PC-9 (cell line): Measurements from ENCODE around the gene SEMG1. TPM values are rescaled to one million over a fixed set of nuclear protein-coding genes. Genes with fewer than 3 reads are reported as not detected.

Experiments used
- BruUV-seq: library from RNA; stranded (reverse); fragments of 400-500 nt; replicated peaks from 2 replicates; lab custom pipeline; 2021; lab: Mats Ljungman, UMichigan
- CTCF ChIA-PET: fragments of 300-600 bp; sonication (Branson Sonifier 250); formaldehyde crosslinking; loops from one replicate; lab custom pipeline; 2022; ENCODE audit warnings: antibody characterized with exemption; lab: Charles Lee
- POLR2A ChIA-PET: fragments of 300-600 bp; sonication (Branson Sonifier 250); formaldehyde crosslinking; loops from one replicate; lab custom pipeline; 2022; ENCODE audit warnings: antibody characterized with exemption; ENCODE audit not compliant: unreplicated experiment; lab: Charles Lee
- DNase-seq, 2 experiments: peaks; one replicate each; pipeline versions ENCODE4 v3.0.0 to v3.0.0-alpha.2; 2015 to 2022; ENCODE audit warnings: mixed read lengths in 1 of 2
- H2AFZ ChIP-seq: fragments of 200-600 bp; sonication (generic); 2 replicates; pipeline ENCODE4 v1.8.1; 2017; ENCODE audit warnings: antibody characterized with exemption
- H3F3A ChIP-seq: fragments of 200-600 bp; sonication (generic); 2 replicates; pipeline ENCODE4 v1.8.1; 2017; ENCODE audit warnings: antibody characterized with exemption, mild to moderate bottlenecking, low read depth; ENCODE audit not compliant: insufficient read depth
- H3K27ac ChIP-seq: fragments of 200-600 bp; sonication (generic); 2 replicates; pipeline ENCODE4 v1.6.1; 2016; ENCODE audit warnings: mixed run types
- H3K27me3 ChIP-seq: fragments of 200-600 bp; sonication (generic); 2 replicates; pipeline ENCODE4 v1.6.1; 2016; ENCODE audit warnings: low read depth, mixed run types; ENCODE audit not compliant: insufficient read depth
- H3K36me3 ChIP-seq: fragments of 200-600 bp; sonication (generic); 2 replicates; pipeline ENCODE4 v1.6.1; 2016; ENCODE audit warnings: low read depth, mixed run types
- H3K4me1 ChIP-seq: fragments of 200-600 bp; sonication (generic); replicated peaks from 2 replicates; pipeline ENCODE4 v1.6.1; 2016; ENCODE audit warnings: mixed run types; ENCODE audit not compliant: insufficient read depth
- H3K4me2 ChIP-seq: fragments of 200-600 bp; sonication (generic); 2 replicates; pipeline ENCODE4 v1.6.1; 2017; ENCODE audit warnings: mixed run types
- H3K4me3 ChIP-seq: fragments of 200-600 bp; sonication (generic); 2 replicates; pipeline ENCODE4 v1.6.1; 2016; ENCODE audit warnings: mixed run types
- H3K79me2 ChIP-seq: fragments of 200-600 bp; sonication (generic); 2 replicates; pipeline ENCODE4 v1.6.1; 2017; ENCODE audit warnings: low read depth, mixed run types
- H3K9me2 ChIP-seq: fragments of 200-600 bp; sonication (generic); 2 replicates; pipeline ENCODE4 v1.8.1; 2017; ENCODE audit warnings: mild to moderate bottlenecking; ENCODE audit not compliant: insufficient read depth
- H3K9me3 ChIP-seq: fragments of 200-600 bp; sonication (generic); 2 replicates; pipeline ENCODE4 v1.8.1; 2016; ENCODE audit warnings: low read depth; ENCODE audit not compliant: insufficient read depth
- H4K20me1 ChIP-seq: fragments of 200-600 bp; sonication (generic); 2 replicates; pipeline ENCODE4 v1.8.1; 2017; ENCODE audit not compliant: insufficient read depth
- EZH2 ChIP-seq: fragments of 200-600 bp; sonication (generic); IDR thresholded peaks from 2 replicates; pipeline ENCODE4 v1.8.0; 2017; ENCODE audit warnings: antibody characterized with exemption, low read depth
- intact Hi-C: fragments of 100-400 bp; cut with micrococcal nuclease; formaldehyde crosslinking; loops from one replicate; pipeline ENCODE4 v1.10.0; 2022; ENCODE audit not compliant: unreplicated experiment
- total RNA-seq: library from RNA; stranded (reverse); gene quantifications from 2 replicates; pipeline ENCODE4 v1.2.3, GENCODE V29; 2021
- TF ChIP-seq, protein P1 (sequence below): fragments of 200-600 bp; sonication (generic); conservative IDR thresholded peaks from 2 replicates; pipeline ENCODE4 v1.6.1; 2017; ENCODE audit warnings: mixed run types, antibody characterized with exemption, mild to moderate bottlenecking, moderate library complexity

The SEMG1 gene
- total RNA-seq, 1 experiment from 2014 or later = not detected

GRCh38 chr20:45238139-45238538 lies 31.3 kb downstream of the SEMG1 start:
- no peaks in the 10 kb centered on the region for H4K20me1 ChIP-seq
- no peak for DNase-seq
- POLR2A ChIA-PET = no interaction called here
- no peak overlapping the region for H3K4me2 ChIP-seq
- H3K27ac ChIP-seq = no peak overlapping the region
- intact Hi-C loops = no loop called here
- H3K27me3 ChIP-seq = no peaks in the 10 kb centered on the region
- H3F3A ChIP-seq = peaks cover 3% of the 10 kb centered on the region; the same call in 1 of the 2 replicates
- no peaks in the 10 kb centered on the region for H3K9me2 ChIP-seq
- no TSS peak for BruUV-seq
- no peaks in the 10 kb centered on the region for H3K4me1 ChIP-seq
- H2AFZ ChIP-seq = no peak overlapping the region
- peaks cover 13% of the 10 kb centered on the region; the same call in 1 of the 2 replicates for H3K9me3 ChIP-seq
- no peaks in the 10 kb centered on the region for H3K79me2 ChIP-seq
- TF ChIP-seq EZH2 = no peak
- TF ChIP-seq, protein P1, sequence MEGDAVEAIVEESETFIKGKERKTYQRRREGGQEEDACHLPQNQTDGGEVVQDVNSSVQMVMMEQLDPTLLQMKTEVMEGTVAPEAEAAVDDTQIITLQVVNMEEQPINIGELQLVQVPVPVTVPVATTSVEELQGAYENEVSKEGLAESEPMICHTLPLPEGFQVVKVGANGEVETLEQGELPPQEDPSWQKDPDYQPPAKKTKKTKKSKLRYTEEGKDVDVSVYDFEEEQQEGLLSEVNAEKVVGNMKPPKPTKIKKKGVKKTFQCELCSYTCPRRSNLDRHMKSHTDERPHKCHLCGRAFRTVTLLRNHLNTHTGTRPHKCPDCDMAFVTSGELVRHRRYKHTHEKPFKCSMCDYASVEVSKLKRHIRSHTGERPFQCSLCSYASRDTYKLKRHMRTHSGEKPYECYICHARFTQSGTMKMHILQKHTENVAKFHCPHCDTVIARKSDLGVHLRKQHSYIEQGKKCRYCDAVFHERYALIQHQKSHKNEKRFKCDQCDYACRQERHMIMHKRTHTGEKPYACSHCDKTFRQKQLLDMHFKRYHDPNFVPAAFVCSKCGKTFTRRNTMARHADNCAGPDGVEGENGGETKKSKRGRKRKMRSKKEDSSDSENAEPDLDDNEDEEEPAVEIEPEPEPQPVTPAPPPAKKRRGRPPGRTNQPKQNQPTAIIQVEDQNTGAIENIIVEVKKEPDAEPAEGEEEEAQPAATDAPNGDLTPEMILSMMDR = no peak
- CTCF ChIA-PET = interaction anchor here (0.6 kb wide), 1 partner anchor 13 kb away, joined by 3 read pairs; no protein-coding TSS in a partner anchor
- no peak overlapping the region for H3K4me3 ChIP-seq
- no peaks in the 10 kb centered on the region for H3K36me3 ChIP-seq

DNA sequence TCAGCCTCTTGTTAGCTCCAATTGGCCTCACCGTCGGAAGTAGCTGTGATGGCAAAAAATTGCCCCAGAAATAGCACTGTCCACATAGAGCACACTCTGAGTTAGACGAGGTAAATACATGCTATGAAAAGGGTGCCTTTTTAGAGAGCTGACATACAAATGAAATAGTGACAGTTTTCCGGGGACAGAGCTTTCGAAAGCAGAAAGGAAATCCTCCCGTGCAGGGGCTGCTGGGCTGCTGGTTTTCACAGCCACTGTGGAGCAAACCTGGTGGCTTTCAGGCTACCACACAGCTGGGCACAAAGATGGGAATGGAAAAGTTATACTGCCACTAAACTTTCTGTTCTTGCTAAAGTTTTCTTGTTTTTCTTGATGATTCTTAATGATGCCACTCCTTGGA lies 39.3 kb downstream of the SEMG1 start:
- DNase-seq = no peak
- no peak overlapping the region for H2AFZ ChIP-seq
- no peaks in the 10 kb centered on the region for H3K9me2 ChIP-seq
- no peaks in the 10 kb centered on the region for H3K9me3 ChIP-seq
- H3K4me2 ChIP-seq = no peak overlapping the region
- peaks cover 21% of the 10 kb centered on the region for H3F3A ChIP-seq
- peaks cover 31% of the 10 kb centered on the region for H3K79me2 ChIP-seq
- peaks cover 29% of the 10 kb centered on the region for H3K4me1 ChIP-seq
- H4K20me1 ChIP-seq = peaks cover 7% of the 10 kb centered on the region; the same call in 1 of the 2 replicates
- intact Hi-C loops = no loop called here
- no peak for TF ChIP-seq EZH2
- TF ChIP-seq, protein P1 = no peak
- BruUV-seq = no TSS peak
- no peak overlapping the region for H3K4me3 ChIP-seq
- CTCF ChIA-PET = interaction anchor here (0.7 kb wide), 1 partner anchor 44 kb away, joined by 3 read pairs; no protein-coding TSS in a partner anchor
- H3K27ac ChIP-seq = no peak overlapping the region
- POLR2A ChIA-PET = no interaction called here
- H3K27me3 ChIP-seq = no peaks in the 10 kb centered on the region
- peaks cover 33% of the 10 kb centered on the region for H3K36me3 ChIP-seq

DNA sequence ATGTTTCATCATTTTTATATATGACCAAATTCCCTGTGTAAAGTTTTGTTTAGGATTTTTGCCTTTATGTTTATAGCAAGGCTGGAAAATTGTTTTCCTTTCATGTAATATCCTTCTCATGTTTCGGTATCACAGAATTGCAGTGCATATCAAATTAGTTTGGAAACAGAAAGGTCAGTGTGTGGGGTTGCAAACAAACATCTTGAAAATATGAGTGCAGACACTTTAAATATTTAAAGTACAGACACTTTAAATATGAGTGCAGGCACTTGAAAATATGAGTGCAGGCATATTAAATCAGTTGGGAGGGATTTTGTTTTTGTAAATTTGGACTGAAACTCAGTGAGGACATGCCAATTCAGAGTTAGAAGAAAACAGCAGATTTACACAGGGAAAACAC lies 41.0 kb downstream of the SEMG1 start:
- Histone ChIP-seq H3K9me3 (no peaks in the 10 kb centered on the region), H3K27me3 (no peaks in the 10 kb centered on the region), H3K36me3 (peaks cover 42% of the 10 kb centered on the region), H3F3A (peaks cover 21% of the 10 kb centered on the region), H3K4me1 (peaks cover 47% of the 10 kb centered on the region), H3K4me2 (no peak overlapping the region), H3K4me3 (no peak overlapping the region), H2AFZ (no peak overlapping the region), H4K20me1 (peaks cover 7% of the 10 kb centered on the region; the same call in 1 of the 2 replicates), H3K79me2 (peaks cover 48% of the 10 kb centered on the region), H3K27ac (no peak overlapping the region), H3K9me2 (no peaks in the 10 kb centered on the region)
- intact Hi-C loops = no loop called here
- POLR2A ChIA-PET = no interaction called here
- TF ChIP-seq EZH2 = no peak
- TF ChIP-seq, protein P1 = no peak
- no peak for DNase-seq
- CTCF ChIA-PET = no interaction called here
- no TSS peak for BruUV-seq
